Islet of Langerhans (tissue), 1 donor: ENCODE results near the gene LPP.

Experiments
- FAIRE-seq: peaks from one replicate; lab custom pipeline; 2011; peaks lifted over from hg19 to GRCh38; lab: Jason Lieb, UNC

LPP gene

DNA sequence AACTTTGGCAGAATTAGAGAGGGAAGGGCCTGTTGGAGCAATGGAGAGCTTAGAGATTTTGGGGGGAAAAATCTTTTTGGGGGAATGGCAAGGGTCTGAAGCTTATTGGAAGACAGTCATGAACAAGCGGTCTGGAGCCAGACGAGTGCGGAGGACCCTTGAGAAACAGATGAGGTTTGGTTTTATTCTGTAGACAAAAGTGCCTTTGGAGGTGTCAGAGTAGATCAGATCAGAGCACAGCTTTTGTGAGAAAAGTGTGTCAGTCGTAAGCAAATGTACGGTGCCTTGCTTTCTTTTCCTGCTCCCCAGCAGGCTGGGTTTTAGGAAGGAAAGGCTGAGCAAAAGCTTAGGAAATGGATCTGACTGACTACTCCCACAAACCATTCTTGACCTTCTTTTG, 781.0 kb downstream of the LPP start:
- FAIRE-seq = no peak

DNA sequence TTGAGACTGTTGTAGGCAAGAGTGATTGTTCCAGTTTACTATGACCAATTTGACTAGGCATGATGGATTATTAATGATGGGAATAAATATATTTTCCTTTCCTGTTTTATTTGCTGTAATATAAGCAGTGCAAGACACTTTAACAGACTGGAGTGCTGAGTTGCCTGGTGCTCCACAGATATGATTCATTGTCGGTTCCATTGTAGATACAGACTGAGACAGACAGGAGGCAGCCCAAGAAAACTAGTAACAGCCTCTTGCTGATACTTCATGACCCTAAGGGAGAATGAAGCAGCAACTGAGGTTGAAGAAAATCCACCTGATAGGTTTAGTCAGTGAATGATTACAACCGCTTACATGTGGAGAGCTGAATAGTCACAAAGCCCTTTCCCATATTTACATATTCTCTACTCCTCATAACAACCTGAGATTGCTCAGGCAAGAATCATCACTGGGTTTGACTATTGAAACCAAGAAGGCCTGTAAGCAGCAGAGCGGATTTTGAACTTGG, 782.7 kb downstream of the LPP start:
- no peak for FAIRE-seq

DNA sequence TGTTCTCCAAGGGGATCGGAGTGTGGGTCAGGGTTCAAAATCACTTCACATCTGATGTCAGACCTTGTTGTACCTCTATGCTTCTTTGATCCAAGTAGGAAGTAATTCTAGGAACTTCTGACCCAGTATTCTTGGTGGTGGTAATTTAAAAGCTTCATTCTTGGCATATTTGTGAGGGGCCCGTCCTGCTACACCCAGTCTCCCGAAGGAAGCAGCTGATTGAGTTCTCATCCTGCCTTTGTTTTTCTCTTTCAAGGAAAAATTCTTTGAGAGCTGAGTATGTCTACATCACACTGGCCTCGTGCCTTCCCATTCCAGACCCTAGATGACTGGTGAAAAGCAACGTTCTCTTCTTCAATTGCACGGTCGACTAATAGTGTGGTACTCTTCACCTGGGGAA, 783.4 kb downstream of the LPP start:
- no peak for FAIRE-seq

DNA sequence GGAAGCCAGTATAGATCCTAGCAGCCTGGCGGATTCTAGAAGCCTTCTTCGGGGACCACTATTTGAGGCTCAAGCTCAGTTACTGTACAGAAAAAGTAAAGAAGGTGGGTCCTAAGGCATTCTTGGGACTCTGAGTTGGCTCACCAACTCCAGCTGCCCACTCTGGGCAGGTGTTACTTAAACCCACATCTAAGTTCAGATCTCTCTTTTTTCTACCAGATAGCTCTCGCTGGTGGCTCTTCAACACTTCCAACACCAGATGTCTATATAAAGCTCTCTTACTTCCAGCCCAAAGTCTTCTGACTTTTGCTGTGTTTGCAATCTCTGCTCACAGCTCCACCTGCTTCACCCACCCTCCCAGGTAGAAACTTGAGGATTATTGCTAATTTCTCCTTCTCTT, 785.0 kb downstream of the LPP start:
- FAIRE-seq = no peak

DNA sequence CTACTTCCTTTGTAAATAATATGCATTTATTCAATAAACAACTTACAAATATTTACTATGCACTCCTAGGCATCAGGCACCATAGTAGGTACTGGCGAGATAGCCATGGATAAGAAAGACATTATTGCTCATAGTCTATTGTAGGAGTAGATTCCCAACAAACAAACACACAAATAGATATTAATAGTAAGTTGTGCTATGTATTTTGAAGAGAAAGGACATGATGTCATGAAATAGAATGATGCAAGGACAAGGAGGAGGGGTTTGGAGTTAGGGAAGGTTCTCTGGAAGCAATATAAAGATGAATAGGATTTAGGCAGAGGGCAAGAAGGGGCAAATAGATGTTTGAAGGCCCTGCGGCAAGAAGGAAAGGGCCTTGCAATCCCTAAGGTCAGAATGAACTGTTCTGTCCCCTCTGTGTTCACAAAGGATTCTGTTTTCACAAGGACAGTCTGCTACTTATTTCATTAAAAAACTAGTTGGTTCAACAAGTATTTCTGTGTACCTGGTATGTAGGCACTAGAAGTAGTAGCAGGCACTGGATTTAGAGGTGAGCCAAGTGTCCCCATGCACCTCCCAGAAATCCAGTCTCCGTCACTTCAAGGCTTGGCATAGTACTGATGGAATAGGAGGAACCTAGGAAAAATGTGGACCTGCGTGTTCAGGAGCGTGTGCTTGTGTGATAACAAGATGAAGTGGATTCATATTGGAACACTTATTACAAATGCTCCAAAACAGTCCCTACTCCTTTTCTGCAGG, 786.0 kb downstream of the LPP start:
- no peak for FAIRE-seq
